Measurements from ENCODE around the gene RPRD1A. TPM values are rescaled to one million over a fixed set of nuclear protein-coding genes. Genes with fewer than 3 reads are reported as not detected.

RPRD1A gene
- total and polyA plus RNA-seq, 2 experiments from 2014 or later = 24.2 to 39.7 TPM

GRCh38 chr18:36112302-36112701, 44.9 kb upstream of the RPRD1A start:
- no peak overlapping the region for H3K9ac ChIP-seq
- H3K9me3 ChIP-seq (ENCODE audit: low read depth) = no peaks in the 10 kb centered on the region
- no peak overlapping the region for H3K4me2 ChIP-seq (ENCODE audit: unreplicated experiment)
- H3F3A ChIP-seq (ENCODE audit: insufficient read depth) = no peaks in the 10 kb centered on the region
- no peaks in the 10 kb centered on the region for H3K4me1 ChIP-seq (ENCODE audit: insufficient read depth)
- H3K4me3 ChIP-seq = no peak overlapping the region
- in situ Hi-C loops (cut with MboI) = no loop called here
- H3K27me3 ChIP-seq (replicated peaks; ENCODE audit: insufficient read depth) = no peaks in the 10 kb centered on the region
- no peak for DNase-seq
- no peak overlapping the region for H2AFZ ChIP-seq
- no peaks in the 10 kb centered on the region for H4K20me1 ChIP-seq (ENCODE audit: insufficient read depth)
- no peak for TF ChIP-seq EZH2phosphoT487 (IDR thresholded peaks at IDR 0.05; ENCODE audit: insufficient read depth, low read depth)
- H3K27ac ChIP-seq = no peak overlapping the region
- H3K36me3 ChIP-seq (ENCODE audit: low read depth) = peaks cover 47% of the 10 kb centered on the region
- H3K9me2 ChIP-seq (ENCODE audit: insufficient read depth) = no peaks in the 10 kb centered on the region
- no peaks in the 10 kb centered on the region for H3K79me2 ChIP-seq (ENCODE audit: insufficient read depth)

- H3K4me3 ChIP-seq = no peak overlapping the region
- TF ChIP-seq EZH2phosphoT487 (IDR thresholded peaks at IDR 0.05; ENCODE audit: insufficient read depth, low read depth) = no peak
- no peak for TF ChIP-seq EZH2 (IDR thresholded peaks at IDR 0.05; ENCODE audit: insufficient read depth, poor library complexity, severe bottlenecking)
- no peaks in the 10 kb centered on the region for H3F3A ChIP-seq (ENCODE audit: insufficient read depth)
- in situ Hi-C loops (cut with MboI) = no loop called here
- no peaks in the 10 kb centered on the region for H4K20me1 ChIP-seq (ENCODE audit: insufficient read depth)
- no peak overlapping the region for H2AFZ ChIP-seq
- DNase-seq = no peak
- H3K27me3 ChIP-seq (replicated peaks; ENCODE audit: insufficient read depth) = no peaks in the 10 kb centered on the region
- no peaks in the 10 kb centered on the region for H3K79me2 ChIP-seq (ENCODE audit: insufficient read depth)
- no peak overlapping the region for H3K4me2 ChIP-seq (ENCODE audit: unreplicated experiment)
- no peaks in the 10 kb centered on the region for H3K9me3 ChIP-seq (ENCODE audit: low read depth)
- H3K9ac ChIP-seq = no peak overlapping the region
- no peaks in the 10 kb centered on the region for H3K4me1 ChIP-seq (ENCODE audit: insufficient read depth)
- H3K36me3 ChIP-seq (ENCODE audit: low read depth) = peaks cover 40% of the 10 kb centered on the region
- no peaks in the 10 kb centered on the region for H3K9me2 ChIP-seq (ENCODE audit: insufficient read depth)
- H3K27ac ChIP-seq = no peak overlapping the region
- WGBS, 2 experiments (ENCODE audit: low coverage in 1 of 2, low lambda C conversion rate in 2 of 2, missing lambda C conversion rate in 2 of 2) = 30 to 43% methylated on average over 1 of the region's 1 CpG
Measured at GRCh38 chr18:36109737-36110136, 42.4 kb upstream of the RPRD1A start.

- TF ChIP-seq EZH2phosphoT487 (IDR thresholded peaks at IDR 0.05; ENCODE audit: insufficient read depth, low read depth) = no peak
- TF ChIP-seq EZH2 (IDR thresholded peaks at IDR 0.05; ENCODE audit: insufficient read depth, poor library complexity, severe bottlenecking) = no peak
- no peaks in the 10 kb centered on the region for H3K79me2 ChIP-seq (ENCODE audit: insufficient read depth)
- H3K4me2 ChIP-seq (ENCODE audit: unreplicated experiment) = no peak overlapping the region
- H3K27me3 ChIP-seq (replicated peaks; ENCODE audit: insufficient read depth) = no peaks in the 10 kb centered on the region
- H3K4me1 ChIP-seq (ENCODE audit: insufficient read depth) = no peaks in the 10 kb centered on the region
- no peaks in the 10 kb centered on the region for H4K20me1 ChIP-seq (ENCODE audit: insufficient read depth)
- H3K36me3 ChIP-seq (ENCODE audit: low read depth) = peaks cover 34% of the 10 kb centered on the region
- H2AFZ ChIP-seq = no peak overlapping the region
- H3K9me3 ChIP-seq (ENCODE audit: low read depth) = no peaks in the 10 kb centered on the region
- no peak overlapping the region for H3K9ac ChIP-seq
- H3K27ac ChIP-seq = no peak overlapping the region
- no peak for DNase-seq
- H3K4me3 ChIP-seq = no peak overlapping the region
- H3F3A ChIP-seq (ENCODE audit: insufficient read depth) = no peaks in the 10 kb centered on the region
- 98% methylated on average over 5 of the region's 5 CpGs for WGBS, 2 experiments (ENCODE audit: low coverage in 1 of 2, low lambda C conversion rate in 2 of 2, missing lambda C conversion rate in 2 of 2)
- in situ Hi-C loops (cut with MboI) = no loop called here
- no peaks in the 10 kb centered on the region for H3K9me2 ChIP-seq (ENCODE audit: insufficient read depth)
Measured at GRCh38 chr18:36108601-36109000, 41.2 kb upstream of the RPRD1A start.

- H3K4me1 ChIP-seq (ENCODE audit: insufficient read depth) = no peaks in the 10 kb centered on the region
- no peak for DNase-seq
- no peaks in the 10 kb centered on the region for H3K9me3 ChIP-seq (ENCODE audit: low read depth)
- H4K20me1 ChIP-seq (ENCODE audit: insufficient read depth) = no peaks in the 10 kb centered on the region
- no peak overlapping the region for H3K9ac ChIP-seq
- peaks cover 29% of the 10 kb centered on the region for H3K36me3 ChIP-seq (ENCODE audit: low read depth)
- in situ Hi-C loops (cut with MboI) = no loop called here
- H2AFZ ChIP-seq = no peak overlapping the region
- TF ChIP-seq EZH2phosphoT487 (IDR thresholded peaks at IDR 0.05; ENCODE audit: insufficient read depth, low read depth) = no peak
- TF ChIP-seq EZH2 (IDR thresholded peaks at IDR 0.05; ENCODE audit: insufficient read depth, poor library complexity, severe bottlenecking) = no peak
- H3F3A ChIP-seq (ENCODE audit: insufficient read depth) = no peaks in the 10 kb centered on the region
- H3K4me3 ChIP-seq = no peak overlapping the region
- H3K27ac ChIP-seq = no peak overlapping the region
- H3K27me3 ChIP-seq (replicated peaks; ENCODE audit: insufficient read depth) = no peaks in the 10 kb centered on the region
- H3K9me2 ChIP-seq (ENCODE audit: insufficient read depth) = no peaks in the 10 kb centered on the region
- WGBS, 2 experiments (ENCODE audit: low coverage in 1 of 2, low lambda C conversion rate in 2 of 2, missing lambda C conversion rate in 2 of 2) = 48 to 50% methylated on average over 2 of the region's 2 CpGs
- H3K79me2 ChIP-seq (ENCODE audit: insufficient read depth) = no peaks in the 10 kb centered on the region
- H3K4me2 ChIP-seq (ENCODE audit: unreplicated experiment) = no peak overlapping the region
Measured at GRCh38 chr18:36108196-36108595, 40.8 kb upstream of the RPRD1A start.

- no peaks in the 10 kb centered on the region for H4K20me1 ChIP-seq (ENCODE audit: insufficient read depth)
- H3K9me3 ChIP-seq (ENCODE audit: low read depth) = no peaks in the 10 kb centered on the region
- no peaks in the 10 kb centered on the region for H3K79me2 ChIP-seq (ENCODE audit: insufficient read depth)
- no peaks in the 10 kb centered on the region for H3K4me1 ChIP-seq (ENCODE audit: insufficient read depth)
- no peak overlapping the region for H3K27ac ChIP-seq
- no peaks in the 10 kb centered on the region for H3K9me2 ChIP-seq (ENCODE audit: insufficient read depth)
- DNase-seq = no peak
- in situ Hi-C loops (cut with MboI) = no loop called here
- no peak for TF ChIP-seq EZH2phosphoT487 (IDR thresholded peaks at IDR 0.05; ENCODE audit: insufficient read depth, low read depth)
- no peak for TF ChIP-seq EZH2 (IDR thresholded peaks at IDR 0.05; ENCODE audit: insufficient read depth, poor library complexity, severe bottlenecking)
- no peaks in the 10 kb centered on the region for H3F3A ChIP-seq (ENCODE audit: insufficient read depth)
- no peak overlapping the region for H3K4me3 ChIP-seq
- H2AFZ ChIP-seq = no peak overlapping the region
- H3K9ac ChIP-seq = no peak overlapping the region
- peaks cover 24% of the 10 kb centered on the region for H3K36me3 ChIP-seq (ENCODE audit: low read depth)
- H3K27me3 ChIP-seq (replicated peaks; ENCODE audit: insufficient read depth) = no peaks in the 10 kb centered on the region
- H3K4me2 ChIP-seq (ENCODE audit: unreplicated experiment) = no peak overlapping the region
Measured at GRCh38 chr18:36107477-36107876, 40.1 kb upstream of the RPRD1A start.
